ENCODE results near the gene FBN3.

FBN3 gene

GRCh38 chr19:8149261-8150094 lies at the start of gene FBN3:
Gene FBN3, minus strand, starts transcription at chr19:8149592. Its CDS starts 2,112 bp downstream, at chr19:8147480.
- H3K4me3 ChIP-seq (ENCODE audit: low read depth, low read length), result no peak within 1 kb of the TSS
- no peak for TF ChIP-seq CTCF (IDR thresholded peaks at IDR 0.05; ENCODE audit: borderline replicate concordance, insufficient read depth, low read depth, low read length)

- H3K4me3 ChIP-seq (ENCODE audit: low read depth, low read length), result no peak overlapping the region
- TF ChIP-seq CTCF (IDR thresholded peaks at IDR 0.05; ENCODE audit: borderline replicate concordance, insufficient read depth, low read depth, low read length), result no peak
Observed at GRCh38 chr19:8196271-8196927, 47.0 kb upstream of the FBN3 start.

GRCh38 chr19:8194528-8195267 lies 45.3 kb upstream of the FBN3 start:
- peak overlapping the region; percentile 42 for H3K4me3 ChIP-seq (ENCODE audit: low read depth, low read length)

DNA sequence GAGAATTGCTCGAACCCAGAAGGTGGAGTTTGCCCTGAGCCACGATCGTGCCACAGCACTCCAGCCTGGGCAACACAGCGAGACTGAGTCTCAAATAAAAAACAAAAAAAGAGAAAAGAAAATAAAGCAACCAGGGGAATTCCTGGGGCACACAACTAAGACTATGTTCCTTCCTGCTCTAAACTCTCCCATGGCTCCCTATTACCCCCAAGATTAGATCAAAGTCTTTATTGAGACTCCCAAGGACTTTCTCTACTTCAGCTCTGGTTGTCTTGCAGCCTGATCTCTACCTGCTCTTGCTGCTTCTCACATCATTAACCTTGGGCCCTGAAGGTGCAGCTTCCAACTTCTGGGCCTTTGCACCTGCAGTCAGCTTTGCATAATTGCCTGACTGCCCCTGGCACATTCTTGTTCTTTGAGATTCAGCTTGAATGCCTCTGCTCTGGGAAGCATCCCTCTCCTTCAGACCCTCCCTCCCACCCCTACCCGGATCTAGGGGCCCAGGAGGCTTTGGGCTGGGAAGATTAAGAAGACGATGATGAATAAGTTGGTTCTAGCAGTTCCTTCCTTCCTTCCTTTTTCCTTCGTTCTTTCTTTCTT lies 42.9 kb upstream of the FBN3 start:
- TF ChIP-seq CTCF (IDR thresholded peaks at IDR 0.05; ENCODE audit: borderline replicate concordance, insufficient read depth, low read depth, low read length), result no peak
- H3K4me3 ChIP-seq (ENCODE audit: low read depth, low read length), result no peak overlapping the region

More at GRCh38 chr19:8194528-8195267, 45.3 kb upstream of the FBN3 start:
- TF ChIP-seq CTCF (IDR thresholded peaks at IDR 0.05; ENCODE audit: borderline replicate concordance, insufficient read depth, low read depth, low read length), result no peak

DNA sequence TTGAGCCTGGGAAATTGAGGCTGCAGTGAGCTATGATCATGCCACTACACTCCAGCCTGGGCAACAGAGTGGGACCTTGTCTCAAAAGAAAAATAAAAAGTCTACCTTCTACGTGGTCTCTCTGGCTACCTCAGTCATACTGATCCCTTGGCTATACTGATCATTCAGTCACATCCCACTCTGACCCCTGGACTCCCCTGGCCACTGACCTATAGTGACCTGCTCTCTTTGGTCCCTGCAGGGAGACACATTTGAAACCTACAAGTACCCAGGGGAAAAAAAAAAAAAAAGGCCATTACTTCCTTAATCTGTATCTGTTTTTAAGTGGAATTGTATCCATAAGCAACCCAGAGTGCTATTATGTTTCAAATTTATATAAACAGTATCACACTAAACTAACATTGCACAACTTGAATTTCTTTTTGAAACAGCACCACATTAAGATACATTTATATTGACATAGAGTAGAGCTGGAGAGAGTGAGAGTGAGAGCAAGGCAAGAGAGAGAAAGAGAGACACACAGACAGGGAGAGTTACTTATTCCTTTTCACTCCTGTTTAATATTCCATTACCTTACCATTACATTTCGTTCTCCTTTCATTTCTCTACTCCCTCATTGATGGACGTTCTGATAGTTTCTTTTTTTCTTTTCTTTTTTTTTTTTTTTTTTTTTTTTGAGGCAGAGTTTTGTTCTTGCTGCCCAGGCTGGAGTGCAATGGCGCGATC lies 36.1 kb upstream of the FBN3 start:
- TF ChIP-seq CTCF (IDR thresholded peaks at IDR 0.05; ENCODE audit: borderline replicate concordance, insufficient read depth, low read depth, low read length), result no peak
- H3K4me3 ChIP-seq (ENCODE audit: low read depth, low read length), result no peak overlapping the region

DNA sequence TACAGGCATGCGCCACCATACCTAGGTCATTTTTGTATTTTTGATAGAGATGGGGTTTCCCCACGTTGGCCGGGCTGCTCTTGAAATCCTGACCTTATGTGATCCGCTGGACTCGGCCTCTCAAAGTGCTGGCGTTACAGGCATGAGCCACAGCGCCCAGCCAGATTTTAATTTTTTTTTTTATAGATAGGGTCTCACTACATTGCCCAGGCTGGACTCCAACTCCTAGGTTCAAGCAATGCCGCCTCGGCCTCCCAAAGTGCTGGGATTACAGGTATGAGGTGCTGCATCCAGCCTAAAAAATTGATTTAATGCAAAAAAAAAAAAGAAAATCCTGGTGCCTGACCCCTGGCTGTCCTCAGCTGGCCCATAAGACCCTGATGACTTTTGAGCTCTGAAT lies 34.9 kb upstream of the FBN3 start:
- H3K4me3 ChIP-seq (ENCODE audit: low read depth, low read length), result no peak overlapping the region
- TF ChIP-seq CTCF (IDR thresholded peaks at IDR 0.05; ENCODE audit: borderline replicate concordance, insufficient read depth, low read depth, low read length), result no peak
